DND-41 (cell line): ENCODE measurements around the gene NTN5.
"Not testable (repeated sequence)": the region's sequence is repeated elsewhere in the genome, so short reads cannot be mapped to it uniquely, and the experiment has no call there.

Experiments
- ATAC-seq: fragments of 200-7000 bp; cut with Tn5 transposase; 3 replicates; pipeline ENCODE4 v1.9.1; 2021; ENCODE audit warnings: low read depth; ENCODE audit not compliant: insufficient read depth
- DNase-seq: peaks from one replicate; pipeline ENCODE4 v3.0.0-alpha.2; 2020
- H2AFZ ChIP-seq: 2 replicates; pipeline ENCODE4 v1.6.0; 2012; ENCODE audit warnings: low read depth, low read length
- H3K27ac ChIP-seq: 2 replicates; pipeline ENCODE4 v1.5.1; 2012; ENCODE audit warnings: low read length, inconsistent platforms
- H3K27me3 ChIP-seq: fragments of 200-600 bp; sonication (generic); 2 replicates; pipeline ENCODE4 v1.6.0; 2012; ENCODE audit warnings: low read length, mild to moderate bottlenecking, inconsistent platforms; ENCODE audit not compliant: insufficient read depth, poor library complexity
- H3K36me3 ChIP-seq: 2 replicates; pipeline ENCODE4 v1.5.1; 2012; ENCODE audit warnings: low read length, inconsistent platforms; ENCODE audit not compliant: insufficient read depth
- H3K4me1 ChIP-seq: 2 replicates; pipeline ENCODE4 v1.5.1; 2012; ENCODE audit warnings: mild to moderate bottlenecking, low read length; ENCODE audit not compliant: insufficient read depth
- H3K4me2 ChIP-seq: 2 replicates; pipeline ENCODE4 v1.6.0; 2012; ENCODE audit warnings: mild to moderate bottlenecking, moderate library complexity, low read length, inconsistent platforms; ENCODE audit not compliant: insufficient read depth
- H3K4me3 ChIP-seq, 2 experiments: fragments of 200-600 bp in 1 of 2; shearing (Covaris generic) in 1 of 2; 2 replicates each; pipeline ENCODE4 v1.5.1; 2012 to 2016; ENCODE audit warnings: inconsistent platforms in 2 of 2, low read length in 2 of 2, mild to moderate bottlenecking in 2 of 2, low read depth in 1 of 2, moderate library complexity in 1 of 2
- H3K79me2 ChIP-seq: 2 replicates; pipeline ENCODE4 v1.6.0; 2012; ENCODE audit warnings: low read length, inconsistent platforms; ENCODE audit not compliant: insufficient read depth
- H3K9ac ChIP-seq: 2 replicates; pipeline ENCODE4 v1.6.0; 2012; ENCODE audit warnings: low read depth, mild to moderate bottlenecking, inconsistent platforms, low read length, moderate library complexity
- H3K9me3 ChIP-seq: 2 replicates; pipeline ENCODE4 v1.5.1; 2012; ENCODE audit warnings: low read length, moderate library complexity, mild to moderate bottlenecking, inconsistent platforms; ENCODE audit not compliant: insufficient read depth, severe bottlenecking
- H4K20me1 ChIP-seq: 2 replicates; pipeline ENCODE4 v1.6.0; 2012; ENCODE audit warnings: low read length; ENCODE audit not compliant: insufficient read depth
- CTCF ChIP-seq: IDR thresholded peaks from 2 replicates; pipeline ENCODE4 v1.5.1; 2012; ENCODE audit warnings: borderline replicate concordance, low read length, moderate library complexity, mild to moderate bottlenecking; ENCODE audit not compliant: poor library complexity, severe bottlenecking; ENCODE audit errors: extremely low read depth
- EZH2 ChIP-seq: IDR thresholded peaks from 3 replicates; pipeline ENCODE4 v1.6.1; 2012; ENCODE audit warnings: borderline replicate concordance, low read depth, mild to moderate bottlenecking, moderate library complexity, low read length, inconsistent platforms; ENCODE audit not compliant: severe bottlenecking

NTN5 gene

GRCh38 chr19:48720251-48720612, 47.4 kb upstream of the NTN5 start:
- H3K9ac ChIP-seq = peak overlapping the region; percentile 60
- peak overlapping the region; percentile 77 for H3K4me2 ChIP-seq
- peak overlapping the region; percentile 83 for H3K27ac ChIP-seq
- peaks cover 3% of the 10 kb centered on the region; the same call in 1 of the 2 replicates for H3K79me2 ChIP-seq
- H3K27me3 ChIP-seq = no peaks in the 10 kb centered on the region
- DNase-seq (no peak), ATAC-seq (no peak)
- H3K4me1 ChIP-seq = peaks cover 32% of the 10 kb centered on the region
- no peak for TF ChIP-seq EZH2
- TF ChIP-seq CTCF = no peak
- no peaks in the 10 kb centered on the region for H3K9me3 ChIP-seq
- no peaks in the 10 kb centered on the region for H3K36me3 ChIP-seq
- H4K20me1 ChIP-seq = no peaks in the 10 kb centered on the region
- H3K4me3 ChIP-seq = peak overlapping the region; percentile 3 to 60; a peak in 3 of 4 replicates
- H2AFZ ChIP-seq = peak overlapping the region; percentile 72

GRCh38 chr19:48719263-48720171, 46.7 kb upstream of the NTN5 start, which contains the start of gene MAMSTR:
TSS of gene MAMSTR (minus strand) at chr19:48719725. CDS start at chr19:48719031, 694 bp downstream.
- no peaks in the 10 kb centered on the region for H4K20me1 ChIP-seq
- H3K4me1 ChIP-seq = peaks cover 32% of the 10 kb centered on the region
- H2AFZ ChIP-seq = peak within 1 kb of the TSS; percentile 72
- peak within 1 kb of the TSS; percentile 60 for H3K9ac ChIP-seq
- H3K36me3 ChIP-seq = no peaks in the 10 kb centered on the region
- peaks cover 9% of the 10 kb centered on the region for H3K79me2 ChIP-seq
- H3K9me3 ChIP-seq = no peaks in the 10 kb centered on the region
- no peak for TF ChIP-seq CTCF
- no peak for TF ChIP-seq EZH2
- H3K27ac ChIP-seq = peak within 1 kb of the TSS; percentile 83
- H3K27me3 ChIP-seq = no peaks in the 10 kb centered on the region
- H3K4me3 ChIP-seq = peak within 1 kb of the TSS; percentile 3 to 60; a peak in 3 of 4 replicates
- no peak for DNase-seq
- H3K4me2 ChIP-seq = peak within 1 kb of the TSS; percentile 77
- no peak for ATAC-seq

- Histone ChIP-seq H2AFZ (no peak overlapping the region), H3K36me3 (no peaks in the 10 kb centered on the region), H4K20me1 (no peaks in the 10 kb centered on the region), H3K4me2 (no peak overlapping the region), H3K4me1 (peaks cover 30% of the 10 kb centered on the region), H3K79me2 (peaks cover 10% of the 10 kb centered on the region), H3K9me3 (no peaks in the 10 kb centered on the region), H3K4me3 (no peak overlapping the region), H3K9ac (no peak overlapping the region), H3K27ac (no peak overlapping the region), H3K27me3 (no peaks in the 10 kb centered on the region)
- no peak for DNase-seq
- no peak for ATAC-seq
- TF ChIP-seq CTCF (no peak), EZH2 (no peak)
Measured at GRCh38 chr19:48718711-48719231, 46.0 kb upstream of the NTN5 start.

GRCh38 chr19:48718106-48718505, 45.3 kb upstream of the NTN5 start:
- peaks cover 14% of the 10 kb centered on the region for H3K79me2 ChIP-seq
- not testable (repeated sequence) for H3K4me3 ChIP-seq, H3K9ac ChIP-seq, H4K20me1 ChIP-seq, H2AFZ ChIP-seq, DNase-seq, H3K36me3 ChIP-seq, H3K27ac ChIP-seq, H3K9me3 ChIP-seq, H3K4me2 ChIP-seq, ATAC-seq, H3K27me3 ChIP-seq
- peaks cover 35% of the 10 kb centered on the region for H3K4me1 ChIP-seq
